Tibial nerve (tissue), 3 donors: ENCODE results near the gene PARN.

ENCODE experiments used
- CTCF ChIP-seq, 5 experiments: fragments of 200-600 bp in 3 of 5; fragments of 450-650 bp in 2 of 5; sonication (generic) in 3 of 5; IDR thresholded peaks; one replicate each; pipeline ENCODE4 v1.5.1; 2016 to 2019; ENCODE audit warnings: antibody characterized with exemption in 5 of 5, mild to moderate bottlenecking in 3 of 5, moderate library complexity in 2 of 5
- POLR2A ChIP-seq, 2 donors: fragments of 450-650 bp; IDR thresholded peaks; one replicate each; pipeline ENCODE4 v1.6.1; 2017; ENCODE audit warnings: antibody characterized with exemption in 2 of 2, mild to moderate bottlenecking in 2 of 2, moderate library complexity in 2 of 2

GRCh38 chr16:14524979-14525378 is 105.1 kb downstream of the PARN start:
- TF ChIP-seq CTCF (IDR thresholded peaks at IDR 0.05) (no peak), POLR2A (IDR thresholded peaks at IDR 0.05) (no peak)
